GM06990 (cell line): ENCODE measurements around the gene SAMD11.

ENCODE experiments used
- DNase-seq: peaks from one replicate; pipeline ENCODE4 v3.0.0-alpha.2; 2011; ENCODE audit not compliant: insufficient read length; ENCODE audit errors: extremely low read depth
- H3K27me3 ChIP-seq: replicated peaks from 2 replicates; pipeline ENCODE4 v1.6.0; 2011; ENCODE audit warnings: low read length; ENCODE audit not compliant: control insufficient read depth, insufficient read depth
- H3K36me3 ChIP-seq: 2 replicates; pipeline ENCODE4 v1.5.1; 2011; ENCODE audit warnings: low read length; ENCODE audit not compliant: control insufficient read depth, insufficient read depth
- H3K4me3 ChIP-seq: replicated peaks from 2 replicates; pipeline ENCODE4 v1.5.1; 2011; ENCODE audit warnings: low read depth, mild to moderate bottlenecking, control low read depth, low read length
- CTCF ChIP-seq: IDR thresholded peaks from 2 replicates; pipeline ENCODE4 v1.5.1; 2011; ENCODE audit warnings: low read length, control low read depth, mild to moderate bottlenecking, inconsistent platforms; ENCODE audit not compliant: insufficient read depth, poor library complexity, severe bottlenecking

The SAMD11 gene

GRCh38 chr1:918843-919242 lies 4.9 kb upstream of the SAMD11 start:
- no peak for DNase-seq
- no peaks in the 10 kb centered on the region for H3K36me3 ChIP-seq
- H3K27me3 ChIP-seq, result peaks cover 13% of the 10 kb centered on the region
- H3K4me3 ChIP-seq, result no peak overlapping the region
- no peak for TF ChIP-seq CTCF

- peaks cover 13% of the 10 kb centered on the region for H3K27me3 ChIP-seq
- no peaks in the 10 kb centered on the region for H3K36me3 ChIP-seq
- no peak for DNase-seq
- no peak for TF ChIP-seq CTCF
- H3K4me3 ChIP-seq, result no peak overlapping the region
Observed at GRCh38 chr1:919271-919872, 4.4 kb upstream of the SAMD11 start.

GRCh38 chr1:920010-920409 lies 3.7 kb upstream of the SAMD11 start:
- Histone ChIP-seq H3K36me3 (no peaks in the 10 kb centered on the region), H3K27me3 (peaks cover 13% of the 10 kb centered on the region)

GRCh38 chr1:920521-920920 lies 3.2 kb upstream of the SAMD11 start:
- H3K4me3 ChIP-seq, result no peak overlapping the region
- no peak for TF ChIP-seq CTCF
- H3K36me3 ChIP-seq, result no peaks in the 10 kb centered on the region
- peaks cover 13% of the 10 kb centered on the region for H3K27me3 ChIP-seq
- no peak for DNase-seq

More at GRCh38 chr1:920010-920409, 3.7 kb upstream of the SAMD11 start:
- DNase-seq, result no peak
- no peak for TF ChIP-seq CTCF
- no peak overlapping the region for H3K4me3 ChIP-seq

- DNase-seq, result peak; percentile 63
- TF ChIP-seq CTCF, result peak; percentile 22
- Histone ChIP-seq H3K4me3 (no peak overlapping the region), H3K36me3 (no peaks in the 10 kb centered on the region), H3K27me3 (peaks cover 13% of the 10 kb centered on the region)
Observed at GRCh38 chr1:921011-921837, 2.5 kb upstream of the SAMD11 start.
